ENCODE measurements around the gene TANGO2. TPM values are rescaled to one million over a fixed set of nuclear protein-coding genes. Genes with fewer than 3 reads are reported as not detected.

Gene TANGO2
- total RNA-seq, result 10 to 100 TPM; 58.3 to 59.5 TPM

GRCh38 chr22:20020533-20021195 is at the start of gene TANGO2:
TSS of gene TANGO2 (plus strand) at chr22:20021110. CDS start at chr22:20036799, 15,689 bp downstream.

GRCh38 chr22:20016734-20017621 is 3.9 kb upstream of the TANGO2 start, which contains the start of gene ARVCF:
TSS of gene ARVCF (minus strand) at chr22:20016823. CDS start at chr22:19990794, 26,029 bp downstream.

GRCh38 chr22:20079745-20080444 is 59.0 kb downstream of the TANGO2 start, which contains the start of gene DGCR8:
TSS of gene DGCR8 (plus strand) at chr22:20080241. CDS start at chr22:20085964, 5,723 bp downstream.

GRCh38 chr22:20115691-20116375 is 94.9 kb downstream of the TANGO2 start, which contains the start of gene RANBP1:
TSS of gene RANBP1 (plus strand) at chr22:20116104. CDS start at chr22:20116185, 81 bp downstream.

Small RNA genes within 50 kb of the gene (small RNA-seq; reads per million reads assigned to genes)
- gene MIR185, result 480 to 550 reads per million in 2 donors
- gene MIR6816, result 0 to 0.06 reads per million in 2 donors
- gene RF00017, result 0 reads per million in 2 donors

Other genes with a start within 250 kb of the TANGO2 start
- 10 to 100 TPM in 1 of 2 donors, 1 to 10 TPM in 1; 5.2 to 11.0 TPM for gene GNB1L, start 166.2 kb upstream of the TANGO2 start, total RNA-seq
- gene RTL10, start 166.2 kb upstream of the TANGO2 start, total RNA-seq, result 1 to 10 TPM; 6.9 to 8.7 TPM
- 100 to 1,000 TPM; 176 to 327 TPM for gene COMT, start 79.3 kb upstream of the TANGO2 start, total RNA-seq
- 10 to 100 TPM; 21.6 to 24.1 TPM for gene TXNRD2, start 79.3 kb upstream of the TANGO2 start, total RNA-seq
- 1 to 10 TPM; 5.3 to 6.9 TPM for gene ARVCF, start 4.3 kb upstream of the TANGO2 start, total RNA-seq
- gene DGCR8, start 59.1 kb downstream of the TANGO2 start, total RNA-seq, result 10 to 100 TPM; 16.5 to 18.6 TPM
- 100 to 1,000 TPM; 156 to 424 TPM for gene RANBP1, start 95.0 kb downstream of the TANGO2 start, total RNA-seq
- 10 to 100 TPM; 48.9 to 50.0 TPM for gene TRMT2A, start 96.1 kb downstream of the TANGO2 start, total RNA-seq
- 10 to 100 TPM; 11.3 to 12.7 TPM for gene ZDHHC8, start 110.7 kb downstream of the TANGO2 start, total RNA-seq
- under 1 TPM; under 0.01 to 0.33 TPM for gene CCDC188, start 129.9 kb downstream of the TANGO2 start, total RNA-seq
- 1 to 10 TPM; 2.3 to 2.4 TPM for gene RTN4R, start 247.2 kb downstream of the TANGO2 start, total RNA-seq